Testis (tissue), 2 donors: Measurements from ENCODE around the gene SPG11.

ENCODE experiments used
- POLR2A ChIP-seq: fragments of 450-650 bp; IDR thresholded peaks from one replicate; pipeline ENCODE4 v1.6.1; 2017; ENCODE audit warnings: antibody characterized with exemption, mild to moderate bottlenecking, moderate library complexity
- TF ChIP-seq, protein P1 (sequence below), 3 experiments: fragments of 450-650 bp in 2 of 3; fragments of 200-600 bp in 1 of 3; sonication (generic) in 1 of 3; IDR thresholded peaks; one replicate each; pipeline ENCODE4 v1.5.1; 2016 to 2019; ENCODE audit warnings: antibody characterized with exemption in 3 of 3, mild to moderate bottlenecking in 2 of 3, moderate library complexity in 1 of 3

DNA sequence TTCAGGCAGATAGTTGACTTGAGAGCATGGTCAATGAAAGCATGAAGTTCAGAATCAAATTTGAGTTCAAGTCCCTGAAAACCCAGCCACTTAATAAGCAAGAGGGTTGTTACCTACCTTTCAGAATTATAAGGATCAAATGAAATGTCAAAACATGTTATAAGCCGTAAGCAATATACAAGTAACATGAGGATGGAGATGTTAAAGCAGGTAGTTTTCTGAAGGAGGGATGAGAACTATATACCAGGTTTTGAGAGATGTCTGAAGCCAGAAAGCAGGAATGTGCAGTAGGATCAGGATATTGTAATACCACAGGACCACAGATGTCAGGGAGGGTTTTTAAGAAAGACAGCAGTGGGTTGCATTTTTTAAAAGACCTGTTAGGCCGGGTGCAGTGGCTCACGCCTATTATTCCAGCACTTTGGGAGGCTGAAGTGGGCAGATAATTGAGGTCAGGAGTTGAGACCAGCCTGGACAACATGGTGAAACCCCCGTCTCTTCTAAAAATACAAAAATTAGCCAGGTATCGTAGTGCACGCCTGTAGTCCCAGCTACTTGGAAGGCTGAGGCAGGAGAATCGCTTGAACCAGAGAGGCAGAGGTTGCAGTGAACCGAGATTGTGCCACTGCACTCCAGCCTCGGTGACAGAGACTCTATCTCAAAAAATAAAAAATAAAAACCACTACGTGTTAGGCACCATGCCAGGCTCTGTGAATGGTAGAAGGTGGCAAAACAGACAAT, 133.4 kb downstream of the SPG11 start:
- TF ChIP-seq POLR2A: no peak
- TF ChIP-seq, protein P1, sequence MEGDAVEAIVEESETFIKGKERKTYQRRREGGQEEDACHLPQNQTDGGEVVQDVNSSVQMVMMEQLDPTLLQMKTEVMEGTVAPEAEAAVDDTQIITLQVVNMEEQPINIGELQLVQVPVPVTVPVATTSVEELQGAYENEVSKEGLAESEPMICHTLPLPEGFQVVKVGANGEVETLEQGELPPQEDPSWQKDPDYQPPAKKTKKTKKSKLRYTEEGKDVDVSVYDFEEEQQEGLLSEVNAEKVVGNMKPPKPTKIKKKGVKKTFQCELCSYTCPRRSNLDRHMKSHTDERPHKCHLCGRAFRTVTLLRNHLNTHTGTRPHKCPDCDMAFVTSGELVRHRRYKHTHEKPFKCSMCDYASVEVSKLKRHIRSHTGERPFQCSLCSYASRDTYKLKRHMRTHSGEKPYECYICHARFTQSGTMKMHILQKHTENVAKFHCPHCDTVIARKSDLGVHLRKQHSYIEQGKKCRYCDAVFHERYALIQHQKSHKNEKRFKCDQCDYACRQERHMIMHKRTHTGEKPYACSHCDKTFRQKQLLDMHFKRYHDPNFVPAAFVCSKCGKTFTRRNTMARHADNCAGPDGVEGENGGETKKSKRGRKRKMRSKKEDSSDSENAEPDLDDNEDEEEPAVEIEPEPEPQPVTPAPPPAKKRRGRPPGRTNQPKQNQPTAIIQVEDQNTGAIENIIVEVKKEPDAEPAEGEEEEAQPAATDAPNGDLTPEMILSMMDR (IDR thresholded peaks at IDR 0.05): no peak
